MV-4-11 (cell line): ENCODE data around the gene VHLL.

Experiments
- DNase-seq: peaks from one replicate; lab custom pipeline; 2025; lab: John Stamatoyannopoulos, UW

The VHLL gene

GRCh38 chr1:156257711-156258110, 41.4 kb downstream of the VHLL start:
- no peak for DNase-seq

DNA sequence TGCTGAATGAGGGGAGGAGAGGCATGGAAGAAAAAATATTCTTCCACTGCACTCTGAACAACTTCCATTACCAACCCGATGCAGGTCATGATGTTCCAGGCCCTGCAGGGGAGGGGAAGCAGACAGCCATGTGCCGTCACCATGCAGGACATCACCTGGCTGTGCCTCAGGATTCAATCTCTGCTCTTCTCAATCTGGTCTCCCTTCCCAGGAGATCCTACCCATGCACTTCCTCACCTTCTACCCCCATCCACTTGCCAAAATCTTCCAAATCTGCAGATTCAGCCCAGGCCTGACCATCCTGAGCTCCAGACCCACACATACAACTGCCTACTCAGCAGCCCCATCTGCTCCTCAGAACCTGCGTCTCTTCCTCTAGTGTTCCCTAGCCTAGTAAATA, 45.5 kb downstream of the VHLL start:
- no peak for DNase-seq

GRCh38 chr1:156251527-156251926, 47.6 kb downstream of the VHLL start:
- DNase-seq, result no peak

GRCh38 chr1:156249593-156249992, 49.5 kb downstream of the VHLL start:
- DNase-seq, result no peak
